DND-41 (cell line): ENCODE measurements around the gene NEMF.

Source experiments
- ATAC-seq: fragments of 200-7000 bp; cut with Tn5 transposase; 3 replicates; pipeline ENCODE4 v1.9.1; 2021; ENCODE audit warnings: low read depth; ENCODE audit not compliant: insufficient read depth
- DNase-seq: peaks from one replicate; pipeline ENCODE4 v3.0.0-alpha.2; 2020
- H2AFZ ChIP-seq: 2 replicates; pipeline ENCODE4 v1.6.0; 2012; ENCODE audit warnings: low read depth, low read length
- H3K27ac ChIP-seq: 2 replicates; pipeline ENCODE4 v1.5.1; 2012; ENCODE audit warnings: low read length, inconsistent platforms
- H3K27me3 ChIP-seq: fragments of 200-600 bp; sonication (generic); 2 replicates; pipeline ENCODE4 v1.6.0; 2012; ENCODE audit warnings: low read length, mild to moderate bottlenecking, inconsistent platforms; ENCODE audit not compliant: insufficient read depth, poor library complexity
- H3K36me3 ChIP-seq: 2 replicates; pipeline ENCODE4 v1.5.1; 2012; ENCODE audit warnings: low read length, inconsistent platforms; ENCODE audit not compliant: insufficient read depth
- H3K4me1 ChIP-seq: 2 replicates; pipeline ENCODE4 v1.5.1; 2012; ENCODE audit warnings: mild to moderate bottlenecking, low read length; ENCODE audit not compliant: insufficient read depth
- H3K4me2 ChIP-seq: 2 replicates; pipeline ENCODE4 v1.6.0; 2012; ENCODE audit warnings: mild to moderate bottlenecking, moderate library complexity, low read length, inconsistent platforms; ENCODE audit not compliant: insufficient read depth
- H3K4me3 ChIP-seq, 2 experiments: fragments of 200-600 bp in 1 of 2; shearing (Covaris generic) in 1 of 2; 2 replicates each; pipeline ENCODE4 v1.5.1; 2012 to 2016; ENCODE audit warnings: inconsistent platforms in 2 of 2, low read length in 2 of 2, mild to moderate bottlenecking in 2 of 2, low read depth in 1 of 2, moderate library complexity in 1 of 2
- H3K79me2 ChIP-seq: 2 replicates; pipeline ENCODE4 v1.6.0; 2012; ENCODE audit warnings: low read length, inconsistent platforms; ENCODE audit not compliant: insufficient read depth
- H3K9ac ChIP-seq: 2 replicates; pipeline ENCODE4 v1.6.0; 2012; ENCODE audit warnings: low read depth, mild to moderate bottlenecking, inconsistent platforms, low read length, moderate library complexity
- H3K9me3 ChIP-seq: 2 replicates; pipeline ENCODE4 v1.5.1; 2012; ENCODE audit warnings: low read length, moderate library complexity, mild to moderate bottlenecking, inconsistent platforms; ENCODE audit not compliant: insufficient read depth, severe bottlenecking
- H4K20me1 ChIP-seq: 2 replicates; pipeline ENCODE4 v1.6.0; 2012; ENCODE audit warnings: low read length; ENCODE audit not compliant: insufficient read depth
- CTCF ChIP-seq: IDR thresholded peaks from 2 replicates; pipeline ENCODE4 v1.5.1; 2012; ENCODE audit warnings: borderline replicate concordance, low read length, moderate library complexity, mild to moderate bottlenecking; ENCODE audit not compliant: poor library complexity, severe bottlenecking; ENCODE audit errors: extremely low read depth
- EZH2 ChIP-seq: IDR thresholded peaks from 3 replicates; pipeline ENCODE4 v1.6.1; 2012; ENCODE audit warnings: borderline replicate concordance, low read depth, mild to moderate bottlenecking, moderate library complexity, low read length, inconsistent platforms; ENCODE audit not compliant: severe bottlenecking

Gene NEMF

GRCh38 chr14:49867831-49868719, 15.5 kb upstream of the NEMF start:
- peak overlapping the region; percentile 98 for H3K4me2 ChIP-seq
- TF ChIP-seq CTCF (no peak), EZH2 (no peak)
- H3K79me2 ChIP-seq = peaks cover 18% of the 10 kb centered on the region
- DNase-seq = peak; percentile 95
- no peaks in the 10 kb centered on the region for H4K20me1 ChIP-seq
- H3K4me3 ChIP-seq = peak overlapping the region; percentile 76 to 89
- ATAC-seq = peak; percentile 86
- H3K27me3 ChIP-seq = no peaks in the 10 kb centered on the region
- H3K27ac ChIP-seq = peak overlapping the region; percentile 92
- H3K36me3 ChIP-seq = no peaks in the 10 kb centered on the region
- peak overlapping the region; percentile 89 for H3K9ac ChIP-seq
- H3K9me3 ChIP-seq = no peaks in the 10 kb centered on the region
- H3K4me1 ChIP-seq = peaks cover 43% of the 10 kb centered on the region
- peak overlapping the region; percentile 94 for H2AFZ ChIP-seq

DNA sequence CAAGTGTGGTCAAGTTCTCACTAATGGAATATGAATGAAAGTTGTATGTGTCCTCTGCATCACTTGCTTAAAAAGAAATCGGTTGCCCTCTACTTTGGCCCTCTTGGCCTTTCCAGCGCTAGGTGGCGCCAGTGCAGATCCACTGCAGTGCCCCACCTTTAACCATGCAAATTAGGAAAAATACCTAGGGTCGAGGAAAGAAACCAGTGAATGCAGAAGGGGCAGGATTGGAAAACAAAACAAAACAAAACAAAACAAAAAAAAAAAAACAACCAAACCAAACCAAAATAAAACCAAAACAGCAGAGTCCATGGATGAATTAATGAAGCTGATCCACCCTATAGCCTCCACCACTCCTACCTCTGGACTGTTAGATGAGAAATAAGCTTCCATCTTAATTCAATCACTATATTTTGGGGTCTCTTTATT, 12.9 kb upstream of the NEMF start:
- Histone ChIP-seq H3K79me2 (peaks cover 20% of the 10 kb centered on the region), H4K20me1 (no peaks in the 10 kb centered on the region), H3K4me2 (peak overlapping the region; percentile 43), H3K4me1 (peaks cover 58% of the 10 kb centered on the region), H3K27ac (peak overlapping the region; percentile 45; the same call in 1 of the 2 replicates), H3K36me3 (no peaks in the 10 kb centered on the region), H2AFZ (no peak overlapping the region), H3K27me3 (no peaks in the 10 kb centered on the region), H3K9ac (no peak overlapping the region), H3K4me3 (0 out of 4 replicates have a peak overlapping the region, but pooled peaks of 1 of the 2 experiments have one; percentile 15), H3K9me3 (no peaks in the 10 kb centered on the region)
- no peak for ATAC-seq
- DNase-seq = peak; percentile 81
- TF ChIP-seq CTCF (peak; percentile 97), EZH2 (no peak)

GRCh38 chr14:49863487-49864281, 11.1 kb upstream of the NEMF start:
- Histone ChIP-seq H3K9me3 (no peaks in the 10 kb centered on the region), H3K9ac (peak overlapping the region; percentile 65), H3K79me2 (peaks cover 20% of the 10 kb centered on the region), H3K4me2 (peak overlapping the region; percentile 79), H2AFZ (peak overlapping the region; percentile 68), H3K4me1 (peaks cover 60% of the 10 kb centered on the region), H3K36me3 (no peaks in the 10 kb centered on the region), H3K4me3 (peak overlapping the region; percentile 45 to 77), H4K20me1 (no peaks in the 10 kb centered on the region), H3K27ac (peak overlapping the region; percentile 81), H3K27me3 (no peaks in the 10 kb centered on the region)
- ATAC-seq (no peak), DNase-seq (peak; percentile 27)
- TF ChIP-seq CTCF (no peak), EZH2 (no peak)
